Measurements from ENCODE around the gene ZNF324.
"Not testable (repeated sequence)": the region's sequence is repeated elsewhere in the genome, so short reads cannot be mapped to it uniquely, and the experiment has no call there.

Gene ZNF324

DNA sequence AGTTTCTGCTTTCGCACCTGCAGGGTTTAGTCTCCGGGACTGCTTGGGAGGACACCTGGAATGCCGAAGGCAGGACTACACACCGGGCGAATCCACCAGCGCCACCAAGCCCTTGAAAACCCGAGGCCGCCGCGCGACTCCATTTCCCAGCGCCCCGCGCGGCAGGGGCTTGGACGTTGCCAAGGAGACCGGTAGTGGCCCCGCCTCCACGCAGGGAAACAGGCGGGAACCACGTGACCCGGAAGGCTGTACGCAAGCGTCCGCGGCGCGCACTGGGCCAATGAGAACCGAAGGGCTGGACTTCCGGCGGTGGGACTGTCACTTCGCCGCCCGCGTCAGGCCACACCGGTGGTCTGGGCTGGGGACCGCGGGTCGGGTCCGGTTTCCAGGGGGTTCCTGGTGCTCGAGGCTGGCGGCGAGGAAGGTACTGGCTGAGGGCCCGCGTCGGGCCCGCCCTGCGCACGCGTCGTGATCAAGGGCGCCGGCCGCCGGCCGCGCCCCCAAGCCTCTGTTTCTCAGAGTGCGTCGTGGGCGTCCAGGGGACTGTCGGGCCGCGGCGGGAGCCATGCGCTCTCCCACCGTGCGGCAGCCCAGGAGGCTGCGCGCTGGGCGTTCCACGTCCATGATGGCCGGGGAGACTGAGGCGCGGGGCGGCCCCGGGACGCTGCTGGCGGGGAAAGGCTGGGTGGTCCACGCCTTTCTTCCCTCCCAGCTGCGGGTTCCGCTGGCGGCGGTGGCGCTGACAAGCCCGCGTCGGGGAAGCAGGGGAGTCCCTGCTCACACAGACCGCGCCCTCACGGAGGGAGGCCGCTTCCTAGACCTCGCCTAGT is at the start of gene ZNF324:
TSS of gene ZNF324 (plus strand) at position 321 of the 830 bp plus-strand sequence. CDS start 2,106 bp downstream, outside the sequence.
- FAIRE-seq = peak; percentile 82

- no peak for FAIRE-seq
Measured at GRCh38 chr19:58428617-58429016, 38.3 kb upstream of the ZNF324 start.

DNA sequence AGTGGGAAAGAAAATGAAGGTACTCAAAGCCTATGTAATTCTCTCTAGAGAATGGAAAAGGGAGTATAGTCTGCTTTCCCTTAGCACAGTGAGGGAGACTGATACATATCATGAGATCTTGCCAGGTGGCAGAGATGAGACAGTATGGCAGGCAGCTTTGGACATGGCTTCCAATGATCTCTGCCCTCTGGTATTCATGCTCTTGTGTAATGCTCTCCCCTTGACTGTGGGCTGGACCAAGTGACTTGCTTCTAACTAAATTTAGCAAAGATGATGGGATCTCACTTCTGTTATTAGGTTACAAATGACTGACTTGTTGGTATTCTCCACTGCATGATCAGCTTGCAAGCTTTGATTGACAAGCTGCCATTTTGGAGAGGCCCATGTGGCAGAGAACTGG is 37.1 kb upstream of the ZNF324 start:
- FAIRE-seq = no peak

DNA sequence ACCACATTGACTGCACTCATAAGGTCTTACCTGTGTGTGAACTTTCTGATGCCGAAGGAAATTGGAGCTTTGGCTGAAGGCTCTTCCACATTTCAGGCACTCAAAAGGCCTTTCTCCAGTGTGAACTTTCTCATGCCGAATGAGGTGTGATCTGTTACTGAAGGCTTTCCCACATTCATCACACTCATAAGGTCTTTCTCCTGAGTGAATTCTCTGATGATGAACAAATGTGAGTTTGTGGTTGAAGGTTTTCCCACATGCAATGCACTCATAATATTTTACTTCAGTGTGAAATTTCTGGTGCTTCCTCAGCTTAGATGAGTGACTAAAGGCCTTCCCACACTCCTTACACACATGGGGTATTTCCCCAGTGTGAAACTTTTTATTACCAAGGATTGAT is 32.7 kb upstream of the ZNF324 start:
- no peak for FAIRE-seq

DNA sequence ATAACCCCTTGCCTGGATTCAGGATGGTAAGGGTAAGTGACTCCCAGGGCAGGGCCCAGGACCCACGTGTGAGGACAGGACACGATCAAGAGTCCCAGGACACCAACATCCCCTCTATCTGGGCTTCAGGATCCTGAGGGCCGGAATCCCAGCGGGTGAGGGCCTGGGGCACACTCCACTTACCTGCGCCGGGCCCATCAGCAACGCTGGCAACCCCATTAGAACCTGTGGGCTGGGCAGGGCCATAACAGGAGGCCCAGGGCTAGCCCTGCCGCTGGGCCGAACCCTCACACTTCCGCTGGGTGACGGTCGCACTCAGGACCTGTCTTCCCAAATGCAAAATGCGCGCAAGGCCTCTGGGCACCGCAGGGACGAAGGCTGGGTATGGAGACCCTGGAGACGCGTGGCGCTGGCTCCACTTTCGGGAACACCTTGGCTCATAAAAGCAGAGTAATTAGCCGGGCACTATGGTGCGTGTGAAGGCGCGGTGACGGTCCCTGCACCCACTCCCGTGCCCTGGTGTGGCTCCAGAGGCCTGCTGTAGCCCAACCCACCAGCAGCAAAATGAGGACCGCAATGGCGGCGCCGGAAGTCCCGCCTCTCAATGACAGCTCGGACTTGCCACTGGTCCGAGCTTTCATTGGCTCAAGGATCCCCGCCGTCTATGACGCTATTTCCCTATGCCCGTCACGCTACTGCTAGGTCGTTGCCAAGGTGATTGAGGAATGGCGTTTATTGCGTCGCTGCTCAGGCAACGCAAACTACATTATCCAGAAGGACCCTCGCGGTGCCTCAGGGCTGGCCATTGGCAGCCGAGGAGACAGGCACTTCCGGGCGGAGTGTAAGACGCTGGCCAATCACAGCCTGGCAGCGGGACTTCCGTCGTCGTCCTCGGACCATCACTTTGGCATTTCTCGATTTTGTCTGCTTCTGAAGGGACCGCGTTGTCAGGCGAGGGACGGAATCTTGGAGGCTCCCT is 27.0 kb upstream of the ZNF324 start, which contains the start of gene ZNF132:
TSS of gene ZNF132 (minus strand) at position 578 of the 979 bp plus-strand sequence. CDS start at position 246, 332 bp downstream.
- FAIRE-seq = peak; percentile 98

GRCh38 chr19:58440556-58440955 is 26.3 kb upstream of the ZNF324 start:
- no peak for FAIRE-seq

- not testable (repeated sequence) for FAIRE-seq
Measured at GRCh38 chr19:58442986-58443385, 23.9 kb upstream of the ZNF324 start.

DNA sequence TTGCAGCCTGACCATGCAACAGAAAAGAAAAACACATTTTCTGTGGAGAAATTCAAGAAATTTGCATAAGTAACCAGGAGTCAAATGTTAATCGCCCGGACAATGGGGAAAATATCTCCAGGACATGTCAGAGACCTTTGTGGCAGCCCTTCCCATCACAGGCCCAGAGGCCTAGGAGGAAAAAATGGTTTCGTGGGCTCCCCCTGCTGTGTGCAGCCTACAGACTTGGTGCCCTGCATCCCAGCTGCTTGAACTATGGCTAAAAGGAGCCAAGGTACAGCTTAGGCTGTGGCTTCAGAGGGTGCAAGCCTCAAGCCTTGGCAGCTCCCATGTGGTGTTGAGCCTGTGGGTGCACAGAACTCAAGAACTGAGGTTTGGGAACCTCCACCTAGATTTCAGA is 18.0 kb upstream of the ZNF324 start:
- FAIRE-seq = not testable (repeated sequence)

GRCh38 chr19:58449980-58450379 is 16.9 kb upstream of the ZNF324 start:
- not testable (repeated sequence) for FAIRE-seq

DNA sequence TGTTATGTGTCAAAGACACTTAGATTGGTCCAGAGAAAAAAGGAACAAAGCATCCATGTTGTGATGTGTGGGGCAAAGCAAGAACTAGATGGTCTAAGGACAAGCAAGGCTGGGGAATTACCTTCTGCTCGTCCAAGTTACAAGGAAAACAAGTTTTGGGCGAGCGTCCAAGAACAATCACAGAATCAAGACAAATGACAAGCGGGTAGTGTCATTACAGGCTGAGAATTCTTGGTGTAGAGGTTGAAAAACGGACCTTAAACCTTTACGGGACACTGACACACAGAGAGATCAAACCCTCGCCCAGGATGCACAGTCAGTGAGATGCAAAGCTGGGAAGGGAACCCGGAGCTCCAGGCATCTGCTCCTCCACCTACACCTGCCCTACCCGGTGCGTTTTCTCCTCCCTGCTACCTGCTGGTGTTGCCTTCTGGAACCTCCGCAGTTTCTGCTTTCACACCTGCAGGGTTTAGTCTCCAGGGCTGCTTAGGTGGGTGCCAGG is 16.0 kb upstream of the ZNF324 start:
- no peak for FAIRE-seq

- FAIRE-seq = no peak
Measured at GRCh38 chr19:58451358-58452101, 15.3 kb upstream of the ZNF324 start, which contains the start of gene ZNF324B. Gene ZNF324B (plus strand): TSS chr19:58451622. CDS start chr19:58453702, 2,080 bp downstream.

- no peak for FAIRE-seq
Measured at GRCh38 chr19:58453743-58454142, 13.1 kb upstream of the ZNF324 start.

GRCh38 chr19:58455306-58455705 is 11.6 kb upstream of the ZNF324 start:
- no peak for FAIRE-seq

GRCh38 chr19:58456111-58456510 is 10.8 kb upstream of the ZNF324 start:
- FAIRE-seq = no peak

GRCh38 chr19:58460039-58460438 is 6.8 kb upstream of the ZNF324 start:
- FAIRE-seq = no peak

- no peak for FAIRE-seq
Measured at GRCh38 chr19:58466089-58466759, 656 bp upstream of the ZNF324 start.

- FAIRE-seq = no peak
Measured at GRCh38 chr19:58468216-58468839, 1.4 kb downstream of the ZNF324 start.

DNA sequence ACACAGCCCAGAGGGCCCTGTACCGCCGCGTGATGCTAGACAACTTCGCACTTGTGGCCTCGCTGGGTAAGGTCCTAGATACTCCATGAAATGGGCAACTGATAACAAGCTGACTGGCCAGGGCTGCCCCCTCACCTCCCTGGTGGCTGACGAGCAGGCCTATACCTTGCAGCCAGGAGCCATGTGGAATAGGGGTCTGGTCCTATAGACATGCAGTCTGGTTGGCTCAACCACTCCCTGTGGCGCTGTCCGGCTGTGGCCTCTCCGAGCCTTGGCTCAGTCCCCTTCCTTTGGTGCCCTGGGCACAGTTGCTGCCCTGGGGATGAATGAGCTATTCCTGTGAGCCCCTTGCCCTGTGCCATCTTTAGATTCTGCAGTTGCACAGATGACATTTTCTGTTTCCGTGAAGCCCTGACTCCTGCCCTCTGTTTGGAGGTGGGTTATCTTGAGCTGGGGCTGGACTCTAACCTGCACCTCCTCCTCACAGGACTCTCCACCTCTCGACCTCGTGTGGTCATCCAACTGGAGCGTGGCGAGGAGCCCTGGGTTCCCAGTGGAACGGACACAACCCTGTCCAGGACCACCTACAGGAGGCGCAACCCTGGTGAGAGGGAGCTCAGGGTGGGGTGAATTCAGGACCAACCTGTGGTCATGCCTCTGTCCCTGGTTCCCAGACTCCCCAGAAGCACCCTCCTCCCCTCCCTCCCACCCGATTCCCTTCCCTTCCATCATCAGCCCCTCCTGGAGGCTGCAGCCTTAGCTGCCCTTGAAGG is 2.5 kb downstream of the ZNF324 start:
- no peak for FAIRE-seq

- FAIRE-seq = not testable (repeated sequence)
Measured at GRCh38 chr19:58470837-58471543, 4.1 kb downstream of the ZNF324 start.

DNA sequence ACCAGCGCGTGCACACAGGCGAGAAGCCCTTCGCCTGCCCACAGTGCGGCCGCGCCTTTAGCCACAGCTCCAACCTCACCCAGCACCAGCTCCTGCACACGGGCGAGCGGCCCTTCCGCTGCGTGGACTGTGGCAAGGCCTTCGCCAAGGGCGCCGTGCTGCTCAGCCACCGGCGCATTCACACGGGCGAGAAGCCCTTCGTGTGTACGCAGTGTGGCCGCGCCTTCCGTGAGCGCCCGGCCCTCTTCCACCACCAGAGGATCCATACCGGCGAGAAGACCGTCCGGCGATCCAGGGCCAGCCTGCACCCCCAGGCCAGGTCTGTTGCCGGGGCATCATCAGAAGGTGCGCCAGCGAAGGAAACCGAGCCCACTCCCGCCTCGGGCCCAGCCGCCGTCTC is 4.9 kb downstream of the ZNF324 start:
- FAIRE-seq = no peak
